ENCODE measurements around the gene AMOT.

The AMOT gene

GRCh38 chrX:112808651-112809195 lies 31.9 kb downstream of the AMOT start:
- no peaks in the 10 kb centered on the region for H3K36me3 ChIP-seq (ENCODE audit: low read depth)
- H3K4me3 ChIP-seq (ENCODE audit: severe bottlenecking): no peak overlapping the region
- ATAC-seq (ENCODE audit: low read depth) (no peak), DNase-seq (ENCODE audit: low spot score) (no peak)
- H3K27ac ChIP-seq (ENCODE audit: poor library complexity, severe bottlenecking): no peak overlapping the region
- H3K4me1 ChIP-seq (ENCODE audit: insufficient read depth, poor library complexity, severe bottlenecking): no peaks in the 10 kb centered on the region
- TF ChIP-seq CTCF (IDR thresholded peaks at IDR 0.05; ENCODE audit: poor library complexity, severe bottlenecking): no peak
- H3K9me3 ChIP-seq (ENCODE audit: severe bottlenecking): no peaks in the 10 kb centered on the region
- H3K27me3 ChIP-seq (ENCODE audit: insufficient read depth, poor library complexity, severe bottlenecking): no peaks in the 10 kb centered on the region

- no peak for ATAC-seq (ENCODE audit: low read depth)
Observed at GRCh38 chrX:112808007-112808406, 32.6 kb downstream of the AMOT start.

DNA sequence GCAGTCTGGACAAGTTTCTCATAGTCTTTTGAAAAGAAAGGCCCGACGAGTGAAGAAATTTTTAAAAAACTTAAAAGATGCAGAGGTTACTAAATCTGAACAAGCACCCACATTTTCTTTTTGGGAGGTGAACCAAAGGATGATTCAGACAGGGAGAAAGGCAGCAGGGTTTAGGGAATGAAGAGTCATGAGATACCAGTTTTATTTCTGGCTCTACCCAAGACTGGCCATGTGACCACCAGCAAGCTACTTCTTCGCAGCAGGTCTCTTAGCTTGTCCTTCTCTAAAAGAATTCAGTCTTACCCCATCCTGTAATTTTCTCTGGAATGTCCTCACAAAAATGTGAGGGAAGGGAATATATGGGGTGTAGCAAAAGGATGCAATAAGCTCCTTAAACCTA lies 37.6 kb downstream of the AMOT start:
- no peaks in the 10 kb centered on the region for H3K9me3 ChIP-seq (ENCODE audit: severe bottlenecking)
- no peak overlapping the region for H3K27ac ChIP-seq (ENCODE audit: poor library complexity, severe bottlenecking)
- no peak for DNase-seq (ENCODE audit: low spot score)
- no peaks in the 10 kb centered on the region for H3K27me3 ChIP-seq (ENCODE audit: insufficient read depth, poor library complexity, severe bottlenecking)
- H3K36me3 ChIP-seq (ENCODE audit: low read depth): no peaks in the 10 kb centered on the region
- H3K4me1 ChIP-seq (ENCODE audit: insufficient read depth, poor library complexity, severe bottlenecking): no peaks in the 10 kb centered on the region
- TF ChIP-seq CTCF (IDR thresholded peaks at IDR 0.05; ENCODE audit: poor library complexity, severe bottlenecking): no peak
- no peak for ATAC-seq (ENCODE audit: low read depth)
- H3K4me3 ChIP-seq (ENCODE audit: severe bottlenecking): no peak overlapping the region

More at GRCh38 chrX:112808007-112808406, 32.6 kb downstream of the AMOT start:
- no peak for TF ChIP-seq CTCF (IDR thresholded peaks at IDR 0.05; ENCODE audit: poor library complexity, severe bottlenecking)
- H3K4me3 ChIP-seq (ENCODE audit: severe bottlenecking): no peak overlapping the region
- no peaks in the 10 kb centered on the region for H3K36me3 ChIP-seq (ENCODE audit: low read depth)
- H3K27me3 ChIP-seq (ENCODE audit: insufficient read depth, poor library complexity, severe bottlenecking): no peaks in the 10 kb centered on the region
- no peaks in the 10 kb centered on the region for H3K9me3 ChIP-seq (ENCODE audit: severe bottlenecking)
- DNase-seq (ENCODE audit: low spot score): no peak
- no peaks in the 10 kb centered on the region for H3K4me1 ChIP-seq (ENCODE audit: insufficient read depth, poor library complexity, severe bottlenecking)
- no peak overlapping the region for H3K27ac ChIP-seq (ENCODE audit: poor library complexity, severe bottlenecking)

DNA sequence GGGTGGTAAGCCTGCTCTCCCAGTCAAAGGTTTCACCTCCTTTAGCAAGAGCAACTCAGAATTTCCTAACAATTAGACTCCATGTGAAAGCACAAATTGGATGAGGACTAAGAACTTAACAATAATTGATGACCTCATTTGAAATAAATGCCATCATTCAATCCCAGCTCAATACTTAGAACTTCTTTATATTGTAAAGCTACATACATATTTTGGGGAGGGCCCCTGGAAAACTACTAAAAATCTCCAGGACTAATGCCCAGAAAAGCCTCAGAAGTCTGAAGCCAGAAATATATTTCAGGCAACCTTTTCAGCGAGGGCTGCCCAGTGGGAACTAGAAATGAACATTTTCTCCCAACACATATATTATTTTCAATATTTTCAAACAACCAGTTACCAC lies 38.1 kb downstream of the AMOT start:
- Histone ChIP-seq H3K36me3 (ENCODE audit: low read depth) (no peaks in the 10 kb centered on the region), H3K4me3 (ENCODE audit: severe bottlenecking) (no peak overlapping the region), H3K4me1 (ENCODE audit: insufficient read depth, poor library complexity, severe bottlenecking) (no peaks in the 10 kb centered on the region), H3K9me3 (ENCODE audit: severe bottlenecking) (no peaks in the 10 kb centered on the region), H3K27me3 (ENCODE audit: insufficient read depth, poor library complexity, severe bottlenecking) (no peaks in the 10 kb centered on the region), H3K27ac (ENCODE audit: poor library complexity, severe bottlenecking) (no peak overlapping the region)
- ATAC-seq (ENCODE audit: low read depth) (no peak), DNase-seq (ENCODE audit: low spot score) (no peak)
- no peak for TF ChIP-seq CTCF (IDR thresholded peaks at IDR 0.05; ENCODE audit: poor library complexity, severe bottlenecking)

- Histone ChIP-seq H3K4me3 (ENCODE audit: severe bottlenecking) (no peak overlapping the region), H3K27me3 (ENCODE audit: insufficient read depth, poor library complexity, severe bottlenecking) (no peaks in the 10 kb centered on the region), H3K27ac (ENCODE audit: poor library complexity, severe bottlenecking) (no peak overlapping the region), H3K36me3 (ENCODE audit: low read depth) (no peaks in the 10 kb centered on the region), H3K9me3 (ENCODE audit: severe bottlenecking) (no peaks in the 10 kb centered on the region), H3K4me1 (ENCODE audit: insufficient read depth, poor library complexity, severe bottlenecking) (no peaks in the 10 kb centered on the region)
- TF ChIP-seq CTCF (IDR thresholded peaks at IDR 0.05; ENCODE audit: poor library complexity, severe bottlenecking): no peak
- DNase-seq (ENCODE audit: low spot score) (no peak), ATAC-seq (ENCODE audit: low read depth) (no peak)
Observed at GRCh38 chrX:112800971-112801775, 39.5 kb downstream of the AMOT start.

All from RWPE2 (cell line).